SKM-1 (cell line): Measurements from ENCODE around the gene ESR1.
"Not testable (repeated sequence)": the region's sequence is repeated elsewhere in the genome, so short reads cannot be mapped to it uniquely, and the experiment has no call there.

Experiments used
- DNase-seq: peaks from one replicate; lab custom pipeline; 2025; ENCODE audit not compliant: unreplicated experiment; lab: John Stamatoyannopoulos, UW

The ESR1 gene

DNA sequence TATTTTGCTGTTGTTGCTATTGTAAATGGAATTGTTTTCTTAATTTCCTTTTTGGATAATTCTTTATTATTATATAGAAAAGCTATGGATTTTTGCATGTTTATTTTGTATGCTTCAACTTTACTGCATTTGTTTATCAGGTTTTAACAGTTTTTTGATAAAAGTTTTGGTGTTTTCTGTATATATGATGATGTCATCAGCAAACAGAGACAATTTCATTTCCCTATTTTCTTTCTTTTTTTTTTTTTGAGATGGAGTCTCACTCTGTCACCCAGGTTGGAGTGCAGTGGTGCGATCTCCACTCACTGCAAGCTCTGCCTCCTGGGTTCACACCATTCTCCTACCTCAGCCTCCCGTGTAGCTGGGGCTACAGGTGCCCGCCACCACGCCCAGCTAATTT, 156.9 kb downstream of the ESR1 start:
- not testable (repeated sequence) for DNase-seq

DNA sequence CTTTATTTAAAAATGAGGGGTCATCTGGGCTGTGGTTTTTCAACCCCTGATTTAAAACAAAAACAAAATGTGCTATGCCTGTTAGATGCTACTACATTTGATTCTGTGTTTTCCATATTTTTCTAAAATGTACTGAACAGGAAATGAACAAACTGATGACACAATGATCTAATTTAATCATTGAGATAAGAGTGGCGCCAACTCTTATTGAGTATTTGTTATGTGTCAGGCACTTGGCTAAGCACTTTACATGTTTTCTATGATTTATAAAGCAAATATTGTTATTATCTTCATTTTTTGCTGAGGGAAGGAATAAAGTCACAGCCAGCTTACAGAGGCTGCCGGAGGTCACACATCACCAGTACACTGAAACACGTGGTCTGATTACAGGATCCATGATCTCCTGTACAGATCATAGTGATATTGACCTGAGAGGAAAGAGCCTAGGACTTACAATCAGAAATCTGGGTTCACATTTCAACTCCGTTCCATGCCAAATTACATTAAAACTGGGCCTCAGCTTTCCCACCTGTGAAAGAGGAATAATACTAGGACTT, 166.7 kb downstream of the ESR1 start:
- no peak for DNase-seq

DNA sequence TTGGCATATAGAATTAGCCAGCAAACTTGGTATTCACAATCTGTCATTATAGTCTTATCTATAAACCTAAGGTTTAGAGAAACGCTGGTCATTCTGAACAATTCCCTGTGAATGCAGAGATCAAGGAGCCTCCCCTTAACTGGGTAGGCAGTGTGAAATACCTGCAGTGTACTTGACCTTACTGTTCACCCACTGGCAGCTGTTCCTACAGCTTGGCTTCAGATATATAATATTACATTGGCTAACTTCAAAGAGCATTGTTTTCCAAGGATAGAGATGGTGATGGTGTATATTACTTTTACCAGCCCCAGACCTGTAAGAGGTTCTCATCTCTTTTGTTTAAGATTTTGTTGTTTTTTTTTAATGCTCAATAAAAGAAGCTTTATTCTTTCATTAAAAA, 168.3 kb downstream of the ESR1 start:
- no peak for DNase-seq

DNA sequence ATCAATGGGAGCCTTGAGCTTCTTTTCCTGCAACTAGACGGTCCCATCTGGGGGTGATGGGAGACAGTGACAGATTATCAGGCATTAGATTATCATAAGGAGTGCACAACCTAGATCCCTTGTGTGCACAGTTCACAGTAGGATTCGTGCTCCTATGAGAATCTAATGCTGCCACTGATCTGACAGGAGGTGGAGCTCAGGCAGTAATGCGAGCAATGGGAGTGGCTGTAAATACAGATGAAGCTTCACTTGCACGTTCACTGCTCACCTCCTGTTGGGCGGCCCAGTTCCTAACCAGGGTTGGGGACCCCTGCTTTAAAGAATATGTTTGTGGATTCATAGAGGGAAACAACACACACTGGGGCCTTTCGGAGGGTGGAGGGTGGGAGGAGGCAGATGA, 180.7 kb downstream of the ESR1 start:
- not testable (repeated sequence) for DNase-seq

DNA sequence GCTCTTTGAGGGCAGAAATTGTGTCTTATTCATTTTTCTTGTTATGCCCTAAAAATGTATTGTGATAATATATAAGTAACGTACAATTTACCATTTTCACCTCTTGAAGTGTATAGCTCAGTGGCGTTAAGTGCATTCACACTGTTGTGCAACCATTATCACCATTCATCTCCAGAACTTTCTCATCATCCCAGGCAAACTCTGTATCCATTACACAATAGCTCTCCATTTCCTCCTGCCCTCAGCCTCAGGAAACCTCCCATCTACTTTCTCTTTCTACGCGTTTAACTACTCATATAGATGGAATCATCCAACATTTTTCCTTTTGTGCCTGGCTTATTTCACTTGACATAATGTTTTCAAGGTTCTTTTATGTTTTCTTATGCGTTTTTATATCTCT, 184.6 kb downstream of the ESR1 start:
- DNase-seq, result no peak

DNA sequence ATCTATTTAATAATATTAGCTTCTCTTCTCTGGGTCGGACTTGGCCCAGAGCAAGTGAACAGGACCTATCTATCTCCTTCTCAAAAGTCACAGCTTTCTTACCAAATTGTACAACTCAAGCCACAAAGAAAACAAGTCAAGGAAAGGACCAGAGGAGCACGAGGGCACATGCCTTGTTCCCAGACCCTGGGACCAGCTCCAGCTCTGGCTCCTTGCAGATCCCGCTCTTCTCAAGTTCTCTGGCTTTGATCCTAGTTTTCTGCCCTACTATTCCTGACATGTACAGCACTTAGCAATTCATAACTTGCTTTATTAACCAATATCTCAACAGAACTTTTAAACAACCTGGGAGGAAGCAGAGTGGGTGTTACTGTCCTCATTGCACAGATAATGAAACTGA, 185.9 kb downstream of the ESR1 start:
- no peak for DNase-seq

DNA sequence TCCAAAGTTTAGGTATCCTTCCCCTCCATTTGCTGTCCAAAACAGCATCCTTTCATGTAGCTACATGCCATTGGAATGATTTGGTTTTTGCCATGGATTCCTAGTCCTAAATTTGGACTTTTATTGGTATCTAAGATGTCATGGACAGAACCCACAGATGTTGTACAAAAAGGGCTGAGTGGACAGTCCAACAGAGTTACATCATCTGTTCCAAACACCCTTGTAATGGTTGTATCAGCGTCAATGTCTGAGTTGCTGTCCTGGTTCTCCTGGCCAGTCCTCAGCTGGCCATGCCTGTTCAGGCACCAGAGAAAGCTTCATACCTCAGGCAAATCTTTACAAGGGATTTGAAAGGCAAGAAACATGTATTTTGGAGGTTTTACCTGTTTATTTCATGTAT, 191.3 kb downstream of the ESR1 start:
- no peak for DNase-seq

DNA sequence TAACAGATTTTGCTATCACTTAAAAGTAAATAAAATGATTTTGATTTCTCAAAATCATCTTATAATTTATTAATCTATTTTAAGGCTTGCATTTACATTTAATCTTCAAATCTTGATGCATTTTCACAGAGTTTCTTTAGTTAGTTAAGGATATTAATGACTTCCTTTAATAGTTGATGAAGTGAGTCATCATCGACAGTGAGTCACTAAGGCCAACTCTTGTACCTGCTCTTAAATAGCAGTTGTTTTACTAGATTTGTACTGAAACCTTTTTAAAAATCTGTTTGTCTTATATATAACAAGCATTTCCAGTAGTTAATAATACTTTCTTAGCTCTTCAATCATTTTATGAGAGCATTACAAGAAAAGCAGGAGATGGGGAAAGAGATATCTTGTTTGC, 191.7 kb downstream of the ESR1 start:
- no peak for DNase-seq

DNA sequence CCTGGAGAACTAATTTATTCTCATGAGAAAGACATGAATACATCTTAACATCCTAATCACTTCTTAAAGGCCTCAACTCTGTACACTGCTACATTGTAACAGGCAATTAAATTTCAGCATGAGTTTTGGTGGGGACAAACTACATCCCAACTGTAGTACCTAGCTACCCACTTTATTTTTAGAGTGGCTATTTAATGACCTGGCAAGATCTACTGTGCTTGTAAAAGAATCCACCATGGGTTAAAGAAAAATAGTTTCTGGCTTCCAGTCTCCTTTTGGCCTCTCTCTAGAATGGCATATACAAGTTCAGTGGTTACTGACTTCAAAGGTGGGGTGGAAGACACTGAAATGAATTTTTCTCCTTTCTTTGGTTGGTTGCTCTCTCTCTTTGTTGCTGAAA, 193.9 kb downstream of the ESR1 start:
- DNase-seq, result no peak

DNA sequence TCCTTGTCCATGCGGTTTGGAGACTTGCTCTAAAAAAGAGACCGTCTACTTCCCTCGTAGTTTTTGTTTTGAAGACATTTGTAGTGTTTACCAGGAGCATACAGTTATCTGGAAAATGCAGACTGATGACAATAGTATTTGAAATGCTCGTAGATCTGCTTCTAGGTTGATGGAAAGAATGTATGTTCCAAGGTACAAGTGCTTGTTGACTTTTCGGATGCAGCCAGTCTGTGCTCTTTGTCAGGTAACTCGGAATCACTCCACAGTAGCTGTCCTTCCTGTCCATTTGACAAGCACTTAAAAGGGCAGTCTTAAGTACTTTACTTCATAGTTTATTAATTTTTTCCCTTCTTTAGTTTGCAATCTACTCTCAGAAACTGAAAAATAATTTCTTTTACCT, 194.8 kb downstream of the ESR1 start:
- no peak for DNase-seq

DNA sequence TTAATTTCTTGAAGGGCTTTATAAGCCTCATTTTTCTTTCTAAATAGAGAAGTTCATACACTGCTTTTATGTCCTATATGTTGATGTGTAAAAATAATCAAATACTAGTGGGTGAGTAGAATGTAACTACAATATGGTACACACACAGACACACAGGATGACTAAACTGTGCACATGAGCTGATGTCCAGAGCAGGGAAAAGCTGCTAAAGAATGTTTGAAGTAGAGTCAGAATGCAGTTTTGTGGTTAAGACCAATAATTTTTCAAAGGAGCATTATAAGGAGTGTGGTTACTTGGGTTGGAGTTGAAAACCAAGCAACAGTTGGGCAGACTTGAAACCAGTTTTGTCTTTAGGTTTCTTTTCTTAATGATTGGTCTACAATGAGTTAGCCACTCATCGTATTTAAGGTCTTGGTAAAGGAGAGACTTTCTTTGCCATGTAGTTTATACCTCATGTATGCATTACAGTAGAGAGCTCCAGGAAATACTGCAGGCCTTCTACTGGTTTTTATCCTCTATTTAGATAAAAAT, 196.6 kb downstream of the ESR1 start:
- no peak for DNase-seq

DNA sequence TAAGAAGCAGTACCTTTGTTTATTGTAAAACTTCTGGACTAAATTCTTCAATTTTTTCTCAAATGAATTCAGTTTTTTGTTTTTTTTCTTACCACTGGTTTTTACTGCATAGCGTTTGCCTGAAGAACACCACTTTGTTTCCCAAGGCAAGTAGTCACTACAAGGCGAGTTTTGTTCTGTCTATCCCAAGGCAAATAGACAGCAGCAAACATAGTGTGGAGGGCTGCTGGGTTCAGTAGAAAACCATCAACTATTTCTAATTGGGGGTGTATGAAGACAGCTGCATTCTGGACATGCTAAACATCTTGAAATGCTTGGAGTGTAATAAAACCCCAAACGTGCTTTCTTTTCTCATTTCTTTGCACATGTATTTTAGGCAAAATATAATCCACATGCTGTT, 197.4 kb downstream of the ESR1 start:
- DNase-seq, result no peak

DNA sequence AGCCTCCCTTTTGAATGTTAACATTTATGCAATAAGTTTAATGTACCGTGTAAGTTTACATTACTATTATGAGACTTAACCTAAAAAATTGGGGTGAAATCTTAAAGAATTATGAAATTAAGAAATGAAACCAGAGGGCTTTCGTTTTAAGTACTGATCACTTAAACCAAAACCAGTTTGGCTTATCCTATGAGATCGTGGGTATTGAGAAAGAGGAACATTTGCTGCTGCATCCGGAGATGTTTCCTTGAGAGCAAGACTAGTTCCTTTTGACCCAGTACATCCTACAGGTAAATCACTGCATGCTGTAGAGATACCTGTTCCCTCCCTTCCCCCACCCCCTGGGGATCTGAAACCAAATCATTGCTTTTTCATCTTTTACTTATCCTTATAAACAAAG, 201.3 kb downstream of the ESR1 start:
- DNase-seq, result no peak

DNA sequence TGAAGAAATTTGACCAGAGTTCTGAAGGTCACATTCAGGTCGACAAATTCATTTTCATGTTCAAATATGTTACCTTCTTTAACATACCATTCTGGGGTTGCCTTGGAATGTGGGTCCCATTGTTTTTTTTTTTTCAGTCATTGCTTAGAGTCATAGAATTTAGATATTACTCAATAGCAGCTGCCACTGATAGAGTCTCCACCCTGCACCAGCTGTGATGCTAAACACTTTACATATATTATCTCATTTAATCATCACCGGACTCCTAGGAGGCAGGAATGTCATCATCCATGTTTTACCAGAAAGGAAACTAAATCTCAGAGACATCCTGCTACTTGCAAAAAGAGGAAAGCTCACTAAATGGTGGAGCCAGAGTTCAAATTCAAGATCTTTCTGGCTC, 204.7 kb downstream of the ESR1 start:
- no peak for DNase-seq

DNA sequence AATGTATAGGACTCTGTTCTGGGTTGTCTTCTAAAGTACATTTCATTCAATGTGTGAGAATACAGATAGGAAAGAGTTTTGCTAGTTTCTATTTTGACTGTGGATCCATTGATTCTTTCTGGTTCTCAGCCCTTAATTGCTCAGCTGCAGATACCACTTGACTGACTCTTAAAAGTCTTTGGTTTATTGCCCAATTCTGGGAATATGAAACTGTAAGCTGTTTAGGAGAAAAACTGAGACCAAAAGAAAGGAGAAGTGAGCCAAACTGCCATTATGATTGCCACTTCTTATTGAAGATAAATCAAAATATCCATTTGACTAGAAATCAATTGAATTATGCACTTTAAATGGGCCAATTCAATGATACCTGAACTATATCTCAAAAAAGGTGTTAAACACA, 211.4 kb downstream of the ESR1 start:
- no peak for DNase-seq

DNA sequence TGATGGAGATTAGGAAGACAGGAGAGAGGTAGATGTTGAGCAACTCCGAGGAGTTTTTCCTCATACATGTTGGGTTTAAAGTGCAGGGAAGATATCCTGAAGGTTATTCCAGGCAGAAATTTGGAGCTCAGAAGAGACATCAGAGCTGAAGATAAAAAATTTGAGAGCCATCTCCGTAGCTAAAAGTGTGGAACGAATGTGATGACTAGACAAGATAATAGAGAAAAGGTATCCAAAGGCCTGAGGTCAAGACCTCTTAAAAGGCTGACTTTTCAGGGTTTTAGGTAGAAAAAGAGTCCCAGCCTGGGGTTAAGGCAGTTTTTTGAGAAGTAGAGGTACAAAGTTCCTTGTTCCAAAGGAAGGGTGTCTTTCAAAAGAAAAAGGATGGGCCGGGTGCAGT, 214.8 kb downstream of the ESR1 start:
- DNase-seq, result no peak

DNA sequence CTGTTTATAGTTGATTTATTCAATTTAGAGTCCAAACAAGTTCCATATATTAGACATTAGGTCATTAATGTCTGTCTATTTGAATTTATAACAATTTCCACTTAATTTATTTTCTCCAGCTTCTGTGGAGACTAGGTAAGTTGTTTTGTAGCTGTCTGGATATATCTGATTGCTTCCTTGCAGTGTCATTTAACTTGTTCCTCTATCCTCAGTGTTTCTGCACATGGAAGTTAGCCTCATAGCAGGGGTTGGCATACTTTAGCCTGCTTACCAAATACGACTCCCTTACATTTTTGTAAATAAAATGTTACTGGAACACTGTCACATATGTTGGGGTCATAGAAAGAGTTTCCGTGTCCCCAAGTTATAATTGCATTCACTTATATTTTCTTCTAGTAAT, 216.1 kb downstream of the ESR1 start:
- no peak for DNase-seq

DNA sequence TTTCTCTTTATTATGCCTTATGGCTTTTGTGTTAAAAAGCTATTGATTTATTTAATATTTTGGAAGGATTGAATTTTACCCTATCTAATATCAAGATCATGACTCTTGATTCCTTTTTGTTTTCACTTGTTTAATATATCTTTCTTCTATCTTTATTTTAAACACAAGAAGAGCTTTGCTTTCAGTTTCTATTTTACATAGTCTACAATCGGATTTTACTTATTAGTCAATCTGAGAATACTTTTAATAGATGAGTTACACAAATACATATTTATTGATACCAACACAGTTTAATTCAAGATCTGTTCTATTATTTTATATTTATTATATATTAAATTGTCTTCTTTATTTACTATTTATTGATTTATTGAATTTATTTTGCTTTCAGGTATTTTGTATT, 218.8 kb downstream of the ESR1 start:
- no peak for DNase-seq

DNA sequence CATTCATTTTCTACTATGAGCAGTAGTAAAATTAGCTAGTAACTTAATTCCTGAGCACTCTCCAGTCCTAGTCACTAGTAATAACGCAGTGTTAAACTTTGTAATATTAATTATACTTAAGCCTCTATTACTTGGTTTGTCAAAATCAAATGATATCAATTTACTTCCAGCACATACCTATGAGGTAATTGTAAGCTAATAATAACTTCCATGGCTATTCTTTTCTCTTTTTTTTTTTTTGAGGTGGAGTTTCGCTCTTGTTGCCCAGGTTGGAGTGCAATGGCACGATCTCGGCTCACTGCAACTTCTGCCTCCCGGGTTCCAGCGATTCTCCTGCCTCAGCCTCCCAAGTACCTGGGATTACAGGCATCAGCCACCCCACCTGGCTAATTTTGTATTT, 219.3 kb downstream of the ESR1 start:
- not testable (repeated sequence) for DNase-seq

DNA sequence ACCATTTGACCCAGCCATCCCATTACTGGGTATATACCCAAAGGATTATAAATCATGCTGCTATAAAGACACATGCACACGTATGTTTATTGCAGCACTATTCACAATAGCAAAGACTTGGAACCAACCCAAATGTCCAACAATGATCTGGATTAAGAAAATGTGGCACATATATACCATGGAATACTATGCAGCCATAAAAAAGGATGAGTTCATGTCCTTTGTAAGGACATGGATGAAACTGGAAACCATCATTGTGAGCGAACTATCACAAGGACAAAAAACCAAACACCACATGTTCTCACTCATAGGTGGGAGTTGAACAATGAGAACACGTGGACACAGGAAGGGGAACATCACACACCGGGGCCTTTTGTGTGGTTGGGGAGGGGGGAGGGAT, 226.3 kb downstream of the ESR1 start:
- DNase-seq, result not testable (repeated sequence)

DNA sequence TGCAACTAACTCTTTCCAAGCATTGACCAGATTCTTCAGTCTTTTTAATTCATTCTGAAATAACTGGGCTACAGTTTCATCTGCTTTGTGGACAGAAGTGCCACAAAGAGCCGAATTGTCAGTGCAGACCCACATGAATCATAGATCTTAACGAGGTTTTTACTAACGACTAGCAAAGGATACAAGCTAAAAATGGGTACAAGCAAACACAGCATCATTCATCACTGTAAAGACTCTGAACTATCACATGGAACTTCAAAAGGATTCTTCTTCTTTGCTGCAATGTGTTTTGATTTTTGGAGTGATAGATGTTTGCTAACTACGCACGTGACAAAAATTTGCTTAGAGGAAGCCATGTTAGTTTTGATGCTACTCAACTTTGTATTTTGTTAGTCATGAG, 227.1 kb downstream of the ESR1 start:
- DNase-seq, result no peak

DNA sequence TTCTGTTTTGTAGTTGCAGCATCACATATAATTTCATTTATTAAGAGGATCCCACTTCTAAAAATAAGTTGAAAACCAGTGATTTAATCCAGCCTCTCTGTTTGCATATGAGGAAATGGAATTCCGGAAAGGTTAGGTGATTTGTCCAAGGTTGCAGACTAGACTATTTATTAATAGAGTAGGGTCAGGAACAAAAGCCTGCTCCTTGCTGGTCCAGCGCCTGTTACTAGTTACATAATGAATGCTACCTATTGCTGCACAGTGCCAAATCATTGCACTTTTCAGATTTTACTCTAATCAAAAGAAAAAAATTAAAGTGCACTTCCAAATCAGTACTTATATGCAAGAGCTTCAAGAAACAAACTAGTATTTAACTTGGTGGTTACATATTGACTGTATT, 238.6 kb downstream of the ESR1 start:
- no peak for DNase-seq

DNA sequence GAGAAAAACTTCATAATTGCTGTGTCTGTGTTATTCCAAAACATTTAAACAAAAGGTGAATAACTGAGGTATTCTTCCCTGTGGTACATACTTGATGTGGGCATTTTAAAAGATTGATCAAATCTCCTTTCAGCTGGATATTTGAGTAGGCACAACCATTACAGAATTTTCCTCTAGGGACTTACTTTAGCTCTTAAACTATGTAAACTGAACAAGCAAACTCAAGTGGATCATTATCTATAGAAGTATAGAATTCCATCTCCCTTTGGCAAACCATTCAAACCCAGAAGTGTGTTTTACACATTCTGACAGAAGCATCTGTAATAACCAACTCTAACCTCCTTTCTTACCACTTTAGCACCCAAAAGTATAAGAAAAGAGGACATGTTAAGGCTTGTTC, 241.4 kb downstream of the ESR1 start:
- no peak for DNase-seq

DNA sequence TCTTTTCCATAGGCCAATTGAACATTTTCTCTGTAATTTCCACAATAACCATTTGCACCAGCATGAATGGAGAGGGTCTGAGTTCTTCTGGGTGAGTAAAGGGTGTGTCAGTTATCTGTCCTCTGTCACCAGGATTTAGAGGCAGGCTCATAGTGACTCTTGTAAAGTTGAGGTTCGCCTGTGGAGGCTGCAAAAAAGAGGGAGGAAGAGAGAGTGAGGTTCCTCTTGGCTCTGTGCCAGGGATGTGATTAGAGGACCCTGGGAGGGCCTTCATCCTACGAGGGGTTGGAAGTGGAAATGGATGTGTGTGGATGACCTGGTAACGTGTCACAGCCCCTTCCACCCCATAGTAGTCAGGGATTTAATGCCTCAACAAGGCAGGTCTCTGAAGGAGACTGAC, 242.0 kb downstream of the ESR1 start:
- DNase-seq, result no peak
